Stomach (tissue), 4 donors: ENCODE data around the gene TRH.

Experiments used
- POLR2A ChIP-seq, 4 donors: fragments of 450-650 bp; IDR thresholded peaks; one replicate each; pipeline ENCODE4 v1.6.1; 2016; ENCODE audit warnings: antibody characterized with exemption in 4 of 4, control low read depth in 2 of 4, mild to moderate bottlenecking in 1 of 4, moderate library complexity in 1 of 4
- POLR2AphosphoS5 ChIP-seq, 3 donors: sonication (generic); formaldehyde crosslinking; IDR thresholded peaks; one replicate each; pipeline ENCODE4 v1.6.1; 2016; ENCODE audit warnings: antibody characterized with exemption in 3 of 3
- TF ChIP-seq, protein P1 (sequence below), 7 experiments: fragments of 450-650 bp in 4 of 7; fragments of 200-600 bp in 3 of 7; sonication (generic) in 3 of 7; IDR thresholded peaks; one replicate each; pipeline ENCODE4 v1.5.1; 2016 to 2019; ENCODE audit warnings: antibody characterized with exemption in 7 of 7, control low read depth in 2 of 7, mild to moderate bottlenecking in 1 of 7

DNA sequence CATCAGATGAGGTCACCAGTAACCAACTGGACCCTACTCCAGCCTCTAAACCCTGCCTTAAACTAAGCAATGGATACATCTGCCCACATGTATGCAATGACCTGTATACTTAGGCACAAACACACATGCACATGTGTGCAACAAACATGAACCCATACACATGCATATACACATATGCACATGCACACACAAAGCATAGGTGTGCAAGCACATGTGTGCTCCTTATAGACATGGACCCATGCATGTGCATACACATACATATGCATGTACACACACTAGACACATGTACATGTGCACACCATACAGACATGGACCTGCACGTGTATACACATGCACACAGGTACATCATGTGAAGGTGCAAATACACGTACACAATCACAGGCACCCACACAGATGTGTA lies 8.6 kb upstream of the TRH start:
- TF ChIP-seq POLR2AphosphoS5 (IDR thresholded peaks at IDR 0.05) = no peak
- TF ChIP-seq, protein P1, sequence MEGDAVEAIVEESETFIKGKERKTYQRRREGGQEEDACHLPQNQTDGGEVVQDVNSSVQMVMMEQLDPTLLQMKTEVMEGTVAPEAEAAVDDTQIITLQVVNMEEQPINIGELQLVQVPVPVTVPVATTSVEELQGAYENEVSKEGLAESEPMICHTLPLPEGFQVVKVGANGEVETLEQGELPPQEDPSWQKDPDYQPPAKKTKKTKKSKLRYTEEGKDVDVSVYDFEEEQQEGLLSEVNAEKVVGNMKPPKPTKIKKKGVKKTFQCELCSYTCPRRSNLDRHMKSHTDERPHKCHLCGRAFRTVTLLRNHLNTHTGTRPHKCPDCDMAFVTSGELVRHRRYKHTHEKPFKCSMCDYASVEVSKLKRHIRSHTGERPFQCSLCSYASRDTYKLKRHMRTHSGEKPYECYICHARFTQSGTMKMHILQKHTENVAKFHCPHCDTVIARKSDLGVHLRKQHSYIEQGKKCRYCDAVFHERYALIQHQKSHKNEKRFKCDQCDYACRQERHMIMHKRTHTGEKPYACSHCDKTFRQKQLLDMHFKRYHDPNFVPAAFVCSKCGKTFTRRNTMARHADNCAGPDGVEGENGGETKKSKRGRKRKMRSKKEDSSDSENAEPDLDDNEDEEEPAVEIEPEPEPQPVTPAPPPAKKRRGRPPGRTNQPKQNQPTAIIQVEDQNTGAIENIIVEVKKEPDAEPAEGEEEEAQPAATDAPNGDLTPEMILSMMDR (IDR thresholded peaks at IDR 0.05) = no peak
- no peak for TF ChIP-seq POLR2A (IDR thresholded peaks at IDR 0.05)
